HG03025 (cell line): ENCODE results near the gene TMPRSS7.

Experiments
- ATAC-seq: cut with Tn5 transposase; IDR thresholded peaks from one replicate; pipeline ENCODE4 v1.9.1; 2021; ENCODE audit warnings: mild to moderate bottlenecking, moderate library complexity; ENCODE audit not compliant: unreplicated experiment, low FRiP score

Gene TMPRSS7

GRCh38 chr3:112124907-112125607 lies 90.5 kb downstream of the TMPRSS7 start:
- no peak for ATAC-seq

- ATAC-seq, result no peak
These were observed 92.0 kb downstream of the TMPRSS7 start for GRCh38 chr3:112126511-112126911.

GRCh38 chr3:112127522-112128494 lies 93.3 kb downstream of the TMPRSS7 start:
- no peak for ATAC-seq

GRCh38 chr3:112128843-112129727 lies 94.5 kb downstream of the TMPRSS7 start:
- ATAC-seq, result peak; percentile 54

GRCh38 chr3:112129925-112130637 lies 95.5 kb downstream of the TMPRSS7 start:
- no peak for ATAC-seq

- ATAC-seq, result no peak
These were observed 96.1 kb downstream of the TMPRSS7 start for GRCh38 chr3:112130638-112130993.
